Colonic mucosa (tissue), 4 donors: ENCODE data around the gene COL1A2. TPM values are rescaled to one million over a fixed set of nuclear protein-coding genes. Genes with fewer than 3 reads are reported as not detected.

Experiments used
- DNase-seq: peaks from one replicate; pipeline ENCODE4 v3.0.0-alpha.2; 2020
- H3K27ac ChIP-seq: fragments of 200-600 bp; one replicate; pipeline ENCODE4 v1.8.0; 2021
- H3K27me3 ChIP-seq: fragments of 200-600 bp; one replicate; pipeline ENCODE4 v1.8.0; 2021
- H3K36me3 ChIP-seq: fragments of 200-600 bp; one replicate; pipeline ENCODE4 v1.8.0; 2021
- H3K4me1 ChIP-seq: fragments of 200-600 bp; one replicate; pipeline ENCODE4 v1.8.0; 2021; ENCODE audit warnings: mild to moderate bottlenecking
- H3K4me3 ChIP-seq: fragments of 200-600 bp; one replicate; pipeline ENCODE4 v1.8.0; 2021
- H3K9ac ChIP-seq, 2 donors: one replicate each; pipeline ENCODE4 v1.7.0; 2013; ENCODE audit warnings: control low read depth in 2 of 2, low read depth in 2 of 2, low read length in 2 of 2
- H3K9me3 ChIP-seq: fragments of 200-600 bp; one replicate; pipeline ENCODE4 v1.8.0; 2021
- intact Hi-C: fragments of 100-400 bp; cut with DNase I; formaldehyde crosslinking; loops from one replicate; pipeline ENCODE4 v1.14.1; 2022
- total RNA-seq, 2 donors: library from RNA; stranded (reverse); fragmentation: NEBNext Ultra II Directional in 1 of 2; extraction: Animal tissue kit (Norgen Biotek cat#: 25700) in 1 of 2; gene quantifications; one replicate each; pipeline ENCODE4 v1.2.1, GENCODE V29; 2021
- TF ChIP-seq, protein P1 (sequence below): fragments of 200-600 bp; IDR thresholded peaks from one replicate; pipeline ENCODE4 v1.8.0; 2022; ENCODE audit warnings: antibody characterized with exemption, mild to moderate bottlenecking
- donor health status: healthy.
- donor health status: DM: no; HTN: no; CAD: no.
- donor health status: DM: no; HTN: no; CAD: no.

COL1A2 gene
- total RNA-seq, 2 donors from 2014 or later, result 55.6 to 131 TPM

- Histone ChIP-seq H3K4me1 (no peaks in the 10 kb centered on the region), H3K9me3 (no peaks in the 10 kb centered on the region), H3K4me3 (no peak overlapping the region), H3K27me3 (no peaks in the 10 kb centered on the region), H3K9ac (peak overlapping the region in 1 of 2 donors; percentile 17), H3K27ac (peak overlapping the region; percentile 57), H3K36me3 (no peaks in the 10 kb centered on the region)
- intact Hi-C loops, result loop anchor here (5.0 kb wide), 1 partner anchor 95 kb away; no protein-coding TSS in a partner anchor
- no peak for DNase-seq
- TF ChIP-seq, protein P1, sequence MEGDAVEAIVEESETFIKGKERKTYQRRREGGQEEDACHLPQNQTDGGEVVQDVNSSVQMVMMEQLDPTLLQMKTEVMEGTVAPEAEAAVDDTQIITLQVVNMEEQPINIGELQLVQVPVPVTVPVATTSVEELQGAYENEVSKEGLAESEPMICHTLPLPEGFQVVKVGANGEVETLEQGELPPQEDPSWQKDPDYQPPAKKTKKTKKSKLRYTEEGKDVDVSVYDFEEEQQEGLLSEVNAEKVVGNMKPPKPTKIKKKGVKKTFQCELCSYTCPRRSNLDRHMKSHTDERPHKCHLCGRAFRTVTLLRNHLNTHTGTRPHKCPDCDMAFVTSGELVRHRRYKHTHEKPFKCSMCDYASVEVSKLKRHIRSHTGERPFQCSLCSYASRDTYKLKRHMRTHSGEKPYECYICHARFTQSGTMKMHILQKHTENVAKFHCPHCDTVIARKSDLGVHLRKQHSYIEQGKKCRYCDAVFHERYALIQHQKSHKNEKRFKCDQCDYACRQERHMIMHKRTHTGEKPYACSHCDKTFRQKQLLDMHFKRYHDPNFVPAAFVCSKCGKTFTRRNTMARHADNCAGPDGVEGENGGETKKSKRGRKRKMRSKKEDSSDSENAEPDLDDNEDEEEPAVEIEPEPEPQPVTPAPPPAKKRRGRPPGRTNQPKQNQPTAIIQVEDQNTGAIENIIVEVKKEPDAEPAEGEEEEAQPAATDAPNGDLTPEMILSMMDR, result no peak
These were observed 2.8 kb upstream of the COL1A2 start for GRCh38 chr7:94391726-94392392.

- DNase-seq, result no peak
- TF ChIP-seq, protein P1, result no peak
- H3K9me3 ChIP-seq, result no peaks in the 10 kb centered on the region
- H3K36me3 ChIP-seq, result no peaks in the 10 kb centered on the region
- peak overlapping the region; percentile 57 for H3K27ac ChIP-seq
- H3K9ac ChIP-seq, result no peak overlapping the region
- H3K4me3 ChIP-seq, result no peak overlapping the region
- no peaks in the 10 kb centered on the region for H3K4me1 ChIP-seq
- no peaks in the 10 kb centered on the region for H3K27me3 ChIP-seq
- intact Hi-C loops, result loop anchor here (5.0 kb wide), 1 partner anchor 95 kb away; no protein-coding TSS in a partner anchor
These were observed 2.3 kb upstream of the COL1A2 start for GRCh38 chr7:94392393-94392786.

DNA sequence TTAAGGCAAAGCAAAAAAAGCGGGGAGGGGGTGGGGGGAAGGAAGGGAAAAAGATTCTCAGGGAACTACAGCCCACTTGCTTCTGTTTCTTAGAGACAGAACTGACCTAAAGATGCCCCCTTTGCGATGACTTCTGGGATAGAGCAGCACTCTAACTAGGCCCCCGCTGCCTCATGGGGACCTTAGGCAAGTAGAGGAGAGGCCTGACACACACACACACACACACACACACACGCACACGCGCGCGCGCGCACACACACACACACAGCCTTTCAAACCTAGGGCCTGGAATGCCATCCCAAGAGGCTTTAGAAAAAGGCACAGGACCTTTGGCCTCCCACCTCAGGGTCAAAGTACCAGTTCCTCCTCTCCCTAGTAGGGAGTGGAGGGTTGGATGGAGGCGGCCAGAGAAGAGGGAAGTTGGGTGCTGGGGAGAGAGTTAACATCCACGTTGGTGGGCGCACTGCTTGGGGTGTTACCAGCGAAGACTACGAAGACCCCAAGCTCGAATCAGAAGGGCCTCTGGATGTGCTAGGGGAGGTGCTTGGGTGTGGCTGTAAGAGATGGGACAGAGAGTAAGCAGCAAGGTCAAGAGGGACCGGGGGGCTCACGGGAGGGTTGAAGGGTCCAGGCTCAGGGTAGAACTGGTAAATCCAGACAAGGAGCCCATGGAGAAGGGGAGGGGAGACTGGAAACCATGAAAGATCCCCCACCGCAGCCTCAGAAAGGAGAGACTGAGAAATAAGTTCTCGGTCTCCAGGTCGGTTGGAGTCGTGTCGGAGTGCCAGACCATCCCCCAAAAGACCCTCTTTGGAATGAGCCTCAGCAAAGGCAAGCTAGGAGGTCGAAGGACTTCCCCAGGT lies 1.2 kb upstream of the COL1A2 start:
- no peaks in the 10 kb centered on the region for H3K36me3 ChIP-seq
- no peaks in the 10 kb centered on the region for H3K27me3 ChIP-seq
- H3K4me3 ChIP-seq, result no peak overlapping the region
- H3K9ac ChIP-seq, result peak overlapping the region; percentile 36 to 37
- no peaks in the 10 kb centered on the region for H3K4me1 ChIP-seq
- TF ChIP-seq, protein P1, result no peak
- no peak for DNase-seq
- intact Hi-C loops, result loop anchor here (5.0 kb wide), 1 partner anchor 96 kb away; no protein-coding TSS in a partner anchor
- H3K9me3 ChIP-seq, result no peaks in the 10 kb centered on the region
- peak overlapping the region; percentile 77 for H3K27ac ChIP-seq

DNA sequence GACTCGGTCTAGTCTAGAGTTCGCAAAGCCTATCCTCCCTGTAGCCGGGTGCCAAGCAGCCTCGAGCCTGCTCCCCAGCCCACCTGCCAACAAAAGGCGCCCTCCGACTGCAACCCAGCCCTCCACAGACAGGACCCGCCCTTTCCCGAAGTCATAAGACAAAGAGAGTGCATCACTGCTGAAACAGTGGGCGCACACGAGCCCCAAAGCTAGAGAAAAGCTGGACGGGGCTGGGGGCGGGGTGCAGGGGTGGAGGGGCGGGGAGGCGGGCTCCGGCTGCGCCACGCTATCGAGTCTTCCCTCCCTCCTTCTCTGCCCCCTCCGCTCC lies 622 bp upstream of the COL1A2 start:
- H3K36me3 ChIP-seq, result no peaks in the 10 kb centered on the region
- TF ChIP-seq, protein P1, result no peak

GRCh38 chr7:94395141-94396036 lies 694 bp downstream of the COL1A2 start:
- TF ChIP-seq, protein P1, result peak; percentile 57
- Histone ChIP-seq H3K27ac (peak overlapping the region; percentile 77), H3K4me3 (peak overlapping the region; percentile 24), H3K36me3 (no peaks in the 10 kb centered on the region), H3K9ac (peak overlapping the region; percentile 63 to 86), H3K27me3 (no peaks in the 10 kb centered on the region), H3K9me3 (no peaks in the 10 kb centered on the region), H3K4me1 (no peaks in the 10 kb centered on the region)
- intact Hi-C loops, result no loop called here
- DNase-seq, result peak; percentile 50

More for the DNA sequence above, 622 bp upstream of the COL1A2 start:
- no peaks in the 10 kb centered on the region for H3K27me3 ChIP-seq
- H3K9ac ChIP-seq, result peak overlapping the region in 1 of 2 donors; percentile 37
- intact Hi-C loops, result loop anchor here (5.0 kb wide), 1 partner anchor 97 kb away; no protein-coding TSS in a partner anchor
- DNase-seq, result no peak
- H3K4me1 ChIP-seq, result no peaks in the 10 kb centered on the region
- H3K9me3 ChIP-seq, result no peaks in the 10 kb centered on the region
- no peak overlapping the region for H3K4me3 ChIP-seq
- H3K27ac ChIP-seq, result peak overlapping the region; percentile 77
